Vagina (tissue), 2 donors: Measurements from ENCODE around the gene SNX33. TPM values are rescaled to one million over a fixed set of nuclear protein-coding genes. Genes with fewer than 3 reads are reported as not detected.

Source experiments
- DNase-seq, 2 donors: peaks; one replicate each; pipeline ENCODE4 v3.0.0-alpha.2; 2017; ENCODE audit errors: extremely low spot score in 2 of 2
- H3K27ac ChIP-seq: fragments of 200-600 bp; sonication (generic); one replicate; pipeline ENCODE4 v1.5.1; 2019
- H3K27me3 ChIP-seq: fragments of 200-600 bp; sonication (generic); one replicate; pipeline ENCODE4 v1.5.1; 2019
- H3K36me3 ChIP-seq, 2 donors: fragments of 200-600 bp; sonication (generic); one replicate each; pipeline ENCODE4 v1.5.1; 2017 to 2019
- H3K4me1 ChIP-seq: fragments of 200-600 bp; sonication (generic); one replicate; pipeline ENCODE4 v1.5.1; 2019
- H3K4me3 ChIP-seq, 2 donors: fragments of 200-600 bp; sonication (generic); 1 replicate in 1 of 2; 2 replicates in 1 of 2; pipeline ENCODE4 v1.5.1; 2016 to 2019
- H3K9me3 ChIP-seq: fragments of 200-600 bp; sonication (generic); one replicate; pipeline ENCODE4 v1.5.1; 2019
- POLR2A ChIP-seq, 2 donors: fragments of 450-650 bp; IDR thresholded peaks; one replicate each; pipeline ENCODE4 v1.6.1; 2017; ENCODE audit warnings: antibody characterized with exemption in 2 of 2, mild to moderate bottlenecking in 2 of 2, moderate library complexity in 2 of 2
- POLR2AphosphoS5 ChIP-seq, 2 donors: sonication (generic); formaldehyde crosslinking; IDR thresholded peaks; one replicate each; pipeline ENCODE4 v1.9.0; 2017; ENCODE audit warnings: antibody characterized with exemption in 2 of 2, mild to moderate bottlenecking in 2 of 2, low read depth in 1 of 2; ENCODE audit not compliant: insufficient read depth in 1 of 2
- intact Hi-C: fragments of 100-400 bp; cut with DNase I; formaldehyde crosslinking; loops from one replicate; pipeline ENCODE4 v1.15.1; 2023
- total RNA-seq: library from RNA; depleted of rRNA; stranded (reverse); fragments of >200 nt; gene quantifications from one replicate; pipeline ENCODE4 v1.2.3, GENCODE V29; 2016
- TF ChIP-seq, protein P1 (sequence below), 3 experiments: fragments of 450-650 bp in 2 of 3; fragments of 200-600 bp in 1 of 3; sonication (generic) in 1 of 3; IDR thresholded peaks; one replicate each; pipeline ENCODE4 v1.5.1; 2017 to 2019; ENCODE audit warnings: antibody characterized with exemption in 3 of 3, mild to moderate bottlenecking in 2 of 3, moderate library complexity in 2 of 3

The SNX33 gene
- total RNA-seq, 1 donor from 2014 or later = 23.6 TPM

DNA sequence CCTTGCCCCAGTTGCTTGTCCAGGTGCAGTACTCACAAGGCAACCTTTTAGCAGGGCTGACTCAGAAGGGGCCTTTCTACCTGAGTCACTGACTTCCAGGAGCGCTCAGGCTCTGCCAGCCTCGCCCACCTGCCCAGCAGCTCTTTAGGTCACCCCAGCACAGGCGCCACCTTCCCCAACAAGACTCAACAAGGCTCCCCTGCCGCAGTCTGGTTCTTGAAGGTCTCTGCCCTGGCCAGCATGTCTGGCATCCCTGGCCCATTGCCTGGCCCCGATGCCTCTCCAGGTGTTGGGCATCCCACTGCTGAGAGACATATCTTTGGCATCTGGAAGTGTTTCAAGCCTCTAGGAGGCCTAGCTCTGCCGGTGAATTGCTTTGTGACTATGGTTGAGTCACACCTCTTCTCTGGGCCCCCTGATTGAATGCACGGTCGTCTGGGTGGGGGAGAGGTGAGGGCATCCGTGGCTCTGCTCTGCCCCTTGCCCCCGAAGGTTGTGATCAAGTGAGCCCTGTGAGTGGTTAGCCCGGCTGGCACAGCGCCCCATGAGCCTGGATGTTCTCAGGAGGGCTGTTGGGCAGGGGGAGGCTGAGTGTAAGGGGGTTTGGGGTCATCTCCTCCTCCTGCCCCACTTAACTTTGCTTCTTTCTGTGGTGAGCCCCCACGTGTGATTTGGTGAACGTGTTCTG lies 21.6 kb downstream of the SNX33 start:
- H3K36me3 ChIP-seq = no peaks in the 10 kb centered on the region
- TF ChIP-seq, protein P1, sequence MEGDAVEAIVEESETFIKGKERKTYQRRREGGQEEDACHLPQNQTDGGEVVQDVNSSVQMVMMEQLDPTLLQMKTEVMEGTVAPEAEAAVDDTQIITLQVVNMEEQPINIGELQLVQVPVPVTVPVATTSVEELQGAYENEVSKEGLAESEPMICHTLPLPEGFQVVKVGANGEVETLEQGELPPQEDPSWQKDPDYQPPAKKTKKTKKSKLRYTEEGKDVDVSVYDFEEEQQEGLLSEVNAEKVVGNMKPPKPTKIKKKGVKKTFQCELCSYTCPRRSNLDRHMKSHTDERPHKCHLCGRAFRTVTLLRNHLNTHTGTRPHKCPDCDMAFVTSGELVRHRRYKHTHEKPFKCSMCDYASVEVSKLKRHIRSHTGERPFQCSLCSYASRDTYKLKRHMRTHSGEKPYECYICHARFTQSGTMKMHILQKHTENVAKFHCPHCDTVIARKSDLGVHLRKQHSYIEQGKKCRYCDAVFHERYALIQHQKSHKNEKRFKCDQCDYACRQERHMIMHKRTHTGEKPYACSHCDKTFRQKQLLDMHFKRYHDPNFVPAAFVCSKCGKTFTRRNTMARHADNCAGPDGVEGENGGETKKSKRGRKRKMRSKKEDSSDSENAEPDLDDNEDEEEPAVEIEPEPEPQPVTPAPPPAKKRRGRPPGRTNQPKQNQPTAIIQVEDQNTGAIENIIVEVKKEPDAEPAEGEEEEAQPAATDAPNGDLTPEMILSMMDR (IDR thresholded peaks at IDR 0.05) = no peak
- TF ChIP-seq POLR2A (IDR thresholded peaks at IDR 0.05) = no peak
- intact Hi-C loops = no loop called here
- no peak overlapping the region for H3K4me3 ChIP-seq
- no peak for DNase-seq
- H3K27ac ChIP-seq = peak overlapping the region; percentile 69
- H3K9me3 ChIP-seq = no peaks in the 10 kb centered on the region
- peaks cover 91% of the 10 kb centered on the region for H3K4me1 ChIP-seq
- H3K27me3 ChIP-seq = no peaks in the 10 kb centered on the region

DNA sequence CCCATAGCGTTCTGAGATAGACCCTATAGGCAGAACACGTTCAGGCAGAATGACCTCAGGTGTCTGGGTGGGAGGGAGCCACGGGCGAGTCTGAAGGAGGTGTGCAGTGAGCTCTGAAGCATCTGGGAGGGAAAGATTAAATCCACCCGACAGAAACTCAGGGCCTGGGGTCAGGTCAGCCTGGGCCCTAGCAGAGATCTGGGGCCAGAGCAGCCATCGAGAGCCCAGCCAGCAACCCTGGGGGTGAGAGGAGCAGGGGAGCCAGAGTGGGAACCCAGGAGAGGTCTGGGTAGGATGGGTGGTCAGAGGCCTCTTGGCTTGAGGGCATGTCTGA lies 22.1 kb downstream of the SNX33 start:
- no peaks in the 10 kb centered on the region for H3K9me3 ChIP-seq
- H3K27me3 ChIP-seq = no peaks in the 10 kb centered on the region
- H3K4me1 ChIP-seq = peaks cover 91% of the 10 kb centered on the region
- no peak for DNase-seq
- intact Hi-C loops = no loop called here
- TF ChIP-seq POLR2A (IDR thresholded peaks at IDR 0.05) (no peak), POLR2AphosphoS5 (IDR thresholded peaks at IDR 0.05; ENCODE audit: insufficient read depth in 1 of 2, low read depth in 1 of 2) (no peak)
- TF ChIP-seq, protein P1 (IDR thresholded peaks at IDR 0.05) = no peak
- no peaks in the 10 kb centered on the region for H3K36me3 ChIP-seq
- H3K4me3 ChIP-seq = no peak overlapping the region
- H3K27ac ChIP-seq = peak overlapping the region; percentile 69

DNA sequence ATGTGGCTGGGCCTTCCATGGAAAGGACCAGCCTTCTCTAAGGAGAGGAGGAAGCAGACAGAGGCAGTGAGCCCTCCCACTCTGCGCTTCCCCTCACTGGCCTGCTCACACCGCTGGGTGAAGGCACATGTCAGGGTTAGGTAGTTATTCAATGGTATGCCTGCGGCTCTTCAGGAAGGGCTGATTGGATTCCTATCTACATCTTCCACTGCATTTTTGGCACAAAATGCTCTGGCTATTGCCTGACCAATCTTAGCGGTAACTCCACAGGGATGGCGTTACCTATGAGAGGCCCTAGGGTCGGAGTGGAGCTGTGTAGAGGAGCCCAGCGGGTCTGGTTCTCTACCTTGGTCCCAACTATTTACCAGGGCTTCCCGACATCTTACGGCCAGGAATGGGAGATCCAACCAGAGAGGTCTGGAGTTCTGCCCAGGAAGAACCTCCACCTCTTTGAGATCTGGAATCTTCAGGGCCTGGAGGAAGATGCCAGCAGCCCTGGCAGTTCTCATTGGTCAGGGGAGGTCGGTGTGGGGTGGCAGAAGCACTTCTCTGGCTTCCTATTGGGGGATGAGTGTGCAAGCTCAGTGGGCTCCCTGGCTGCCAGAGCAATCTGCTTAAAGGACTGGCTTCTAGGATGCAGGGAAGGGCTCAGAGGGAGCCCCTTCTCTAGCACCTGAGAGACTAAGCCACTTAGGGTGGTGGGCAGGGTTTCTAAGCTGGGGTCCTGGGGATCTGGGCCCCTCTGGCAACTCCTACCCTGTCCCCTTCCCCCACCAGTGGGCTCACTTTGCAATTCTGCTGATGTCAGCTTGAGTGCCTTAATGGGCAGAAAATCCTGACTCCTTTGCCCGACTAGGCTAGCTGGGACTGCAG lies 24.3 kb downstream of the SNX33 start:
- TF ChIP-seq POLR2A (IDR thresholded peaks at IDR 0.05) (no peak), POLR2AphosphoS5 (IDR thresholded peaks at IDR 0.05; ENCODE audit: insufficient read depth in 1 of 2, low read depth in 1 of 2) (no peak)
- TF ChIP-seq, protein P1 (IDR thresholded peaks at IDR 0.05) = no peak
- H3K36me3 ChIP-seq = no peaks in the 10 kb centered on the region
- peak overlapping the region; percentile 84 for H3K27ac ChIP-seq
- H3K27me3 ChIP-seq = no peaks in the 10 kb centered on the region
- H3K9me3 ChIP-seq = no peaks in the 10 kb centered on the region
- DNase-seq = no peak
- intact Hi-C loops = no loop called here
- H3K4me3 ChIP-seq = no peak overlapping the region
- H3K4me1 ChIP-seq = peaks cover 91% of the 10 kb centered on the region

DNA sequence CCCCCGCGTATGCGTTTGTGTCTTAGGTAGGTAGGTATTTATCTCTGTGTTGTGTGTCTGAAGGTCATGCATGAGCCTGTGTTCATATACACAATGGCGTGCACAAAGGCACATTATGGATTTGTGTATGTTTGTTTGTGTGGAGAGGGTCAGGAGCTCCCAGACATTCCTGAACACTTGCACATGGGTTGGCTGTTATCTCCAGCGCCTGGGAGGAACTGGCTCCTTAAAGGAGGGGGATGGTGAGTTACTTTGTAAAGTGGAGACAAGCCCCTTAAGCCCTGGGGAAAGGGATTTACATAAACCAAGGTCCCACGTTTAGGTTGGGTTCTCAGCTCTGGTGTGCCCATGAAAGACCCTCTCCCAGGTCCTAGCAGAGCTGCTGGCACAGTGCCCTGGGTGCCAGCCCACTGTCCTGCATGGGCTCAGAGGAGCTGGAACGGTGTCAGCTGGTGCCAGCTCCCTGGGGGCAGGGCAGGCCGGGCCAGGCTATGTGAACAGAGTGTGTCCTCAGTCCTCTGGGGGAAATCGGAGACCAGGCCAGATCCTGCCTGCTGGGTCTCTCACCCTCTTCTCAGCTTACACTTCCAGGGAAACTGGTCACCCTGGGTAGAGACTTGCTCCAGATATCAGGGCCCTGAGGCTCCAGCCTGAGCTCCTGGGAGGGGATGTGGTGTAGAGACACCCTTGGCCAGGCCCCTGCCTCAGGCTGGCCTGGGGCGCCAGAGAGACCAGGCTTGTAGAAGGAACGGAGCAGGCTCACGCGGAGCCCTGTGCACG lies 25.1 kb downstream of the SNX33 start:
- H3K4me3 ChIP-seq = no peak overlapping the region
- no peak for DNase-seq
- no peaks in the 10 kb centered on the region for H3K27me3 ChIP-seq
- H3K36me3 ChIP-seq = peaks cover 0 to 4% of the 10 kb centered on the region in 2 donors
- H3K27ac ChIP-seq = peak overlapping the region; percentile 84
- intact Hi-C loops = no loop called here
- TF ChIP-seq POLR2A (IDR thresholded peaks at IDR 0.05) (no peak), POLR2AphosphoS5 (IDR thresholded peaks at IDR 0.05; ENCODE audit: insufficient read depth in 1 of 2, low read depth in 1 of 2) (no peak)
- TF ChIP-seq, protein P1 (IDR thresholded peaks at IDR 0.05) = no peak
- H3K9me3 ChIP-seq = no peaks in the 10 kb centered on the region
- peaks cover 87% of the 10 kb centered on the region for H3K4me1 ChIP-seq
